Thyroid gland (tissue), 4 donors: ENCODE results near the gene DTNB. TPM values are rescaled to one million over a fixed set of nuclear protein-coding genes. Genes with fewer than 3 reads are reported as not detected.
"Not testable (repeated sequence)": the region's sequence is repeated elsewhere in the genome, so short reads cannot be mapped to it uniquely, and the experiment has no call there.

Experiments used
- DNase-seq, 2 donors: peaks; one replicate each; pipeline ENCODE4 v3.0.0-alpha.2; 2019
- H3K27ac ChIP-seq, 3 donors: fragments of 200-600 bp; sonication (generic); 1 replicate in 2 of 3; 2 replicates in 1 of 3; pipeline ENCODE4 v1.5.1; 2016 to 2019; ENCODE audit warnings: mild to moderate bottlenecking in 1 of 3, moderate library complexity in 1 of 3
- H3K27me3 ChIP-seq: fragments of 200-600 bp; sonication (generic); one replicate; pipeline ENCODE4 v1.5.1; 2019
- H3K36me3 ChIP-seq, 2 donors: fragments of 200-600 bp; sonication (generic); one replicate each; pipeline ENCODE4 v1.5.1; 2016 to 2019
- H3K4me1 ChIP-seq, 2 donors: fragments of 200-600 bp; sonication (generic); one replicate each; pipeline ENCODE4 v1.5.1; 2017 to 2019
- H3K4me3 ChIP-seq, 3 donors: fragments of 200-600 bp; sonication (generic); replicated peaks in 1 of 3; 1 replicate in 2 of 3; 2 replicates in 1 of 3; pipeline ENCODE4 v1.5.1; 2016; ENCODE audit warnings: mild to moderate bottlenecking in 1 of 3
- H3K9me3 ChIP-seq: fragments of 200-600 bp; sonication (generic); one replicate; pipeline ENCODE4 v1.5.1; 2017
- POLR2A ChIP-seq, 2 donors: fragments of 450-650 bp; IDR thresholded peaks; one replicate each; pipeline ENCODE4 v1.6.1; 2017; ENCODE audit warnings: antibody characterized with exemption in 2 of 2, mild to moderate bottlenecking in 2 of 2, moderate library complexity in 1 of 2
- WGBS, 2 donors: methylation state at CpG; one replicate each; pipeline ENCODE4 v1.1.5; 2017; 5-methylcytosine and 5-hydroxymethylcytosine counted together
- intact Hi-C: fragments of 100-400 bp; cut with DNase I; formaldehyde crosslinking; loops from one replicate; pipeline ENCODE4 v1.15.1; 2023
- total RNA-seq, 4 donors: library from RNA; depleted of rRNA; stranded (reverse); fragments of >200 nt; gene quantifications; one replicate each; pipeline ENCODE4 v1.2.3, GENCODE V29; 2016
- TF ChIP-seq, protein P1 (sequence below), 6 experiments: fragments of 200-600 bp in 3 of 6; fragments of 450-650 bp in 3 of 6; sonication (generic) in 3 of 6; IDR thresholded peaks; one replicate each; pipeline ENCODE4 v1.5.1; 2016 to 2019; ENCODE audit warnings: antibody characterized with exemption in 6 of 6, mild to moderate bottlenecking in 2 of 6, inconsistent platforms in 1 of 6, moderate library complexity in 1 of 6

The DTNB gene
- total RNA-seq, 4 donors from 2014 or later = 38.9 to 75.2 (median 55.5) TPM

DNA sequence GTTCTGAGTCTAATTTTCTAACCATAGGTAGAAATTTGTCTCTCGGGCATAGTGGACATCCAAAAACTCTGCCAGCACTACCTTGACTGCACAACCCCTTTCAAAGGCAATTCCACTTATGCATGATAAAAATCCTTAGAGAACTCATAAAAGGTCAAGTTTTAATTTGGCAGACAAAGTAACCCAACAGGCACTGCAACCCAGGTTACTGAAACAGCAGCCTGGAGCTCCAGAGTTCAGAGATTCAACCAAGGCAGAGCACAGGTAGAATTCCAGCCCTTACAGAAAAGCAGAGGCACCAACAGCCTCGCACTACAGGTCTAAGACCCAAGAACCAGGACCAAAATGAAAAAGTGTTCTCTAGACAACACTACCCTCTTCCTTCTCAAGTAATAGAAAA is 1.8 kb downstream of the DTNB start:
- intact Hi-C loops = no loop called here
- Histone ChIP-seq H3K4me3 (peak overlapping the region in 1 of 3 donors; percentile 78), H3K27me3 (no peaks in the 10 kb centered on the region), H3K9me3 (no peaks in the 10 kb centered on the region), H3K27ac (peak overlapping the region; percentile 74 to 92 (median 85)), H3K36me3 (no peaks in the 10 kb centered on the region), H3K4me1 (peaks cover 25 to 30% of the 10 kb centered on the region in 2 donors)
- TF ChIP-seq, protein P1, sequence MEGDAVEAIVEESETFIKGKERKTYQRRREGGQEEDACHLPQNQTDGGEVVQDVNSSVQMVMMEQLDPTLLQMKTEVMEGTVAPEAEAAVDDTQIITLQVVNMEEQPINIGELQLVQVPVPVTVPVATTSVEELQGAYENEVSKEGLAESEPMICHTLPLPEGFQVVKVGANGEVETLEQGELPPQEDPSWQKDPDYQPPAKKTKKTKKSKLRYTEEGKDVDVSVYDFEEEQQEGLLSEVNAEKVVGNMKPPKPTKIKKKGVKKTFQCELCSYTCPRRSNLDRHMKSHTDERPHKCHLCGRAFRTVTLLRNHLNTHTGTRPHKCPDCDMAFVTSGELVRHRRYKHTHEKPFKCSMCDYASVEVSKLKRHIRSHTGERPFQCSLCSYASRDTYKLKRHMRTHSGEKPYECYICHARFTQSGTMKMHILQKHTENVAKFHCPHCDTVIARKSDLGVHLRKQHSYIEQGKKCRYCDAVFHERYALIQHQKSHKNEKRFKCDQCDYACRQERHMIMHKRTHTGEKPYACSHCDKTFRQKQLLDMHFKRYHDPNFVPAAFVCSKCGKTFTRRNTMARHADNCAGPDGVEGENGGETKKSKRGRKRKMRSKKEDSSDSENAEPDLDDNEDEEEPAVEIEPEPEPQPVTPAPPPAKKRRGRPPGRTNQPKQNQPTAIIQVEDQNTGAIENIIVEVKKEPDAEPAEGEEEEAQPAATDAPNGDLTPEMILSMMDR (IDR thresholded peaks at IDR 0.05) = no peak
- peak in 1 of 2 donors; percentile 57 for TF ChIP-seq POLR2A (IDR thresholded peaks at IDR 0.05)
- WGBS, 2 donors = 31 to 51% methylated on average over 2 of the region's 2 CpGs
- peak; percentile 65 to 66 for DNase-seq

DNA sequence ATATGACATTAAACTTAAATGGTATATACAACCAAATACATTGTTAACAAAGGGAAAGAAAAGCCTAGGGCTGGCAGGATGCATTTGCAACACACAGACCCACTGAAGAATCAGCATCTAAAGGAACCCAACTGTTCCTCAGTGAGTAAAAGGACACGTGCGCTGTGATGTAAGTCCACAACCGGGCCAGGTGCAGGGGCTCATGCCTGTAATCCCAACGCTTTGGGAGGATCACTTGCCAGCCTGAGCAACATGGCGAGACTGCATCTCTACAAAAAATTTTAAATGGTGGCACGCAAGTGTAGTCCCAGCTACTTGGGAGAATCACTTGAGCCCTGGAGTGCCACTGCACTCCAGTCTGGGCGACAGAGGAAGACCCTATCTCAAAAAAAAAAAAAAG is 3.9 kb downstream of the DTNB start:
- H3K36me3 ChIP-seq = no peaks in the 10 kb centered on the region
- intact Hi-C loops = no loop called here
- peaks cover 30 to 37% of the 10 kb centered on the region in 2 donors for H3K4me1 ChIP-seq
- TF ChIP-seq, protein P1 (IDR thresholded peaks at IDR 0.05) = no peak
- no peak for TF ChIP-seq POLR2A (IDR thresholded peaks at IDR 0.05)
- 57 to 59% methylated on average over 7 of the region's 7 CpGs for WGBS, 2 donors
- H3K4me3 ChIP-seq = no peak overlapping the region
- no peaks in the 10 kb centered on the region for H3K9me3 ChIP-seq
- DNase-seq = no peak
- peak overlapping the region; percentile 3 to 85 (median 27) for H3K27ac ChIP-seq
- H3K27me3 ChIP-seq = no peaks in the 10 kb centered on the region

- H3K9me3 ChIP-seq = no peaks in the 10 kb centered on the region
- no peak for DNase-seq
- no peaks in the 10 kb centered on the region for H3K36me3 ChIP-seq
- no peaks in the 10 kb centered on the region for H3K27me3 ChIP-seq
- intact Hi-C loops = no loop called here
- H3K4me3 ChIP-seq = no peak overlapping the region
- H3K4me1 ChIP-seq = peaks cover 24 to 37% of the 10 kb centered on the region in 2 donors
- no peak overlapping the region for H3K27ac ChIP-seq
- TF ChIP-seq POLR2A (IDR thresholded peaks at IDR 0.05) = no peak
- TF ChIP-seq, protein P1 (IDR thresholded peaks at IDR 0.05) = no peak
These were observed 7.2 kb downstream of the DTNB start for GRCh38 chr2:25666218-25666617.

DNA sequence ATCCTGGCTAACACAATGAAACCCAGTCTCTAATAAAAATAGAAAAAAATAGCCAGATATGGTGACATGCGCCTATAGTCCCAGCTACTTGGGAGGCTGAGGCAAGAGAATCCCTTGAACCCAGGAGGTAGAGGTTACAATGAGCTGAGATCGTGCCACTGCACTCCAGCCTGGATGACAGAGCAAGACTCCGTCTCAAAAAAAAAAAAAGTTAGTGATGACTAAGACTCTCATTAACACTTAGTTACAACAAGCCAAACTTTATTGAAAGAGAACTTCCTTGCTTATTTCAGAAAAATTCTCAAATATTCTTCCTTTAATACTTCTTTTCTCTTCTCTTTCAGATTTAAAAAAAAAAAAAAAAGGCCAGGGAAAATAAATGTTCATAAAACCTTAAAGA is 7.9 kb downstream of the DTNB start:
- intact Hi-C loops, H3K27ac ChIP-seq: not testable (repeated sequence)
- WGBS, 2 donors = 61 to 79% methylated on average over 3 of the region's 3 CpGs

GRCh38 chr2:25664965-25665307 is 8.4 kb downstream of the DTNB start:
- Histone ChIP-seq H3K27ac (no peak overlapping the region), H3K4me3 (no peak overlapping the region), H3K27me3 (no peaks in the 10 kb centered on the region), H3K9me3 (no peaks in the 10 kb centered on the region), H3K4me1 (peaks cover 14 to 26% of the 10 kb centered on the region in 2 donors), H3K36me3 (no peaks in the 10 kb centered on the region)
- WGBS, 2 donors = 59 to 68% methylated on average over 4 of the region's 4 CpGs
- intact Hi-C loops = loop anchor here (5.0 kb wide), 1 partner anchor 58 kb away; no protein-coding TSS in a partner anchor
- TF ChIP-seq, protein P1 (IDR thresholded peaks at IDR 0.05) = no peak
- no peak for TF ChIP-seq POLR2A (IDR thresholded peaks at IDR 0.05)
- no peak for DNase-seq

More for the DNA sequence above, 7.9 kb downstream of the DTNB start:
- not testable (repeated sequence) for DNase-seq, H3K27me3 ChIP-seq, H3K9me3 ChIP-seq, H3K36me3 ChIP-seq, H3K4me3 ChIP-seq
- H3K4me1 ChIP-seq = peaks cover 16 to 31% of the 10 kb centered on the region in 2 donors
